ENCODE results near the gene ECHDC3.

Gene ECHDC3

GRCh38 chr10:11746883-11747539 lies 4.8 kb downstream of the ECHDC3 start:
- DNase-seq (ENCODE audit: low read depth in 2 of 2) = no peak

GRCh38 chr10:11748866-11749265 lies 6.7 kb downstream of the ECHDC3 start:
- no peak for DNase-seq (ENCODE audit: low read depth in 2 of 2)

- no peak for DNase-seq (ENCODE audit: low read depth in 2 of 2)
These were observed 8.2 kb downstream of the ECHDC3 start for GRCh38 chr10:11750420-11750819.

- DNase-seq (ENCODE audit: low read depth in 2 of 2) = no peak
These were observed 12.0 kb downstream of the ECHDC3 start for GRCh38 chr10:11754173-11754572.

GRCh38 chr10:11754620-11755019 lies 12.4 kb downstream of the ECHDC3 start:
- DNase-seq (ENCODE audit: low read depth in 2 of 2) = no peak

GRCh38 chr10:11755512-11756263 lies 13.5 kb downstream of the ECHDC3 start:
- no peak for DNase-seq (ENCODE audit: low read depth in 2 of 2)

GRCh38 chr10:11756766-11757315 lies 14.7 kb downstream of the ECHDC3 start:
- no peak for DNase-seq (ENCODE audit: low read depth in 2 of 2)

- DNase-seq (ENCODE audit: low read depth in 2 of 2) = no peak
These were observed 15.3 kb downstream of the ECHDC3 start for GRCh38 chr10:11757454-11757820.

GRCh38 chr10:11757821-11758463 lies 15.8 kb downstream of the ECHDC3 start:
- peak; percentile 30 to 65 for DNase-seq (ENCODE audit: low read depth in 2 of 2)

- DNase-seq (ENCODE audit: low read depth in 2 of 2) = no peak
These were observed 16.5 kb downstream of the ECHDC3 start for GRCh38 chr10:11758527-11759236.

GRCh38 chr10:11759347-11759746 lies 17.2 kb downstream of the ECHDC3 start:
- no peak for DNase-seq (ENCODE audit: low read depth in 2 of 2)

- no peak for DNase-seq (ENCODE audit: low read depth in 2 of 2)
These were observed 18.0 kb downstream of the ECHDC3 start for GRCh38 chr10:11760151-11760550.

GRCh38 chr10:11760861-11761260 lies 18.7 kb downstream of the ECHDC3 start:
- no peak for DNase-seq (ENCODE audit: low read depth in 2 of 2)

- no peak for DNase-seq (ENCODE audit: low read depth in 2 of 2)
These were observed 19.2 kb downstream of the ECHDC3 start for GRCh38 chr10:11761431-11761830.

- DNase-seq (ENCODE audit: low read depth in 2 of 2) = no peak
These were observed 20.7 kb downstream of the ECHDC3 start for GRCh38 chr10:11762706-11763500.

GRCh38 chr10:11763501-11763861 lies 21.3 kb downstream of the ECHDC3 start:
- DNase-seq (ENCODE audit: low read depth in 2 of 2) = no peak

GRCh38 chr10:11765141-11765540 lies 23.0 kb downstream of the ECHDC3 start:
- no peak for DNase-seq (ENCODE audit: low read depth in 2 of 2)

- DNase-seq (ENCODE audit: low read depth in 2 of 2) = no peak
These were observed 30.6 kb downstream of the ECHDC3 start for GRCh38 chr10:11772575-11773288.

- no peak for DNase-seq (ENCODE audit: low read depth in 2 of 2)
These were observed 31.7 kb downstream of the ECHDC3 start for GRCh38 chr10:11773761-11774441.

GRCh38 chr10:11775412-11775811 lies 33.2 kb downstream of the ECHDC3 start:
- DNase-seq (ENCODE audit: low read depth in 2 of 2) = no peak

Data from stimulated activated CD8-positive, alpha-beta memory T cell treated with anti-CD3 and anti-CD28 coated beads, Interleukin-15, amount 100 ng/mL, for 4 hours (primary cell).